Activated T-helper 2 cell treated with anti-CD3 and anti-CD28 coated beads, Interferon-gamma antibody, Interleukin-2, Interleukin-4, amounts not matched to agents 10 μg/mL and 5 μg/mL and 100 μg/mL, durations not matched to agents 14 hours and 24 hours and 36 hours (primary cell): ENCODE data around the gene UBAC2. TPM values are rescaled to one million over a fixed set of nuclear protein-coding genes. Genes with fewer than 3 reads are reported as not detected.

Experiments
- DNase-seq: peaks from one replicate; pipeline ENCODE4 v3.0.0; 2021; ENCODE audit warnings: low spot score
- H3K27ac Mint-ChIP-seq: one replicate; pipeline ENCODE4 v1.8.0; 2021; ENCODE audit warnings: mixed read lengths
- H3K27me3 Mint-ChIP-seq: one replicate; pipeline ENCODE4 v1.8.0; 2021; ENCODE audit warnings: low read depth, mixed read lengths
- H3K36me3 Mint-ChIP-seq: one replicate; pipeline ENCODE4 v1.8.0; 2021; ENCODE audit warnings: low read depth, mixed read lengths
- H3K4me1 Mint-ChIP-seq: one replicate; pipeline ENCODE4 v1.8.0; 2021; ENCODE audit warnings: low read depth, mixed read lengths
- H3K4me3 Mint-ChIP-seq: one replicate; pipeline ENCODE4 v1.8.0; 2021; ENCODE audit warnings: low read depth, mild to moderate bottlenecking, moderate library complexity, mixed read lengths
- H3K9me3 Mint-ChIP-seq: one replicate; pipeline ENCODE4 v1.8.0; 2021; ENCODE audit warnings: mixed read lengths
- intact Hi-C: fragments of 100-400 bp; cut with micrococcal nuclease; formaldehyde crosslinking; loops from one replicate; pipeline ENCODE4 v1.15.1; 2023
- total RNA-seq: library from RNA; stranded (reverse); gene quantifications from 2 replicates; pipeline ENCODE4 v1.2.3, GENCODE V29; 2022

UBAC2 gene
- total RNA-seq, 1 donor from 2014 or later, result 55.1 TPM

DNA sequence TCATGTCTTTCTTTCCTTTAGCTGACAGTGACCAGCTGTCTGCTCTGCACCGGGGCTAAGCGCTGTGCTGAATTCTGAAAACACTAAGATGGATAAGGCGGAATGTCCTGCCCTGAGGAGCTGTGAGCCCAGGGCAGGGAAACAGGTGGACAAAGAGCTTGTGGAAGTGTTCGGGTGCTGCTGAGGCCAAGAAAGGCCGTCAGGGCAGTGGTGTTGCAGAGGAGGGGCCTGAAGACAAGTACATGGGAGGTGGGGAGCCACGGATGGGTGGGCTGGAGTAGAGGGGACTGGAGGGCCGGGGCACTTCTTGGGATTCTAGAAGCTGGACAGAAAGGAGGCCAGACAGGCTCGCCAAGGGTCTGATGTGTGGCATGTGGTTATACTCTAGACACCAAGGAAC is 172.8 kb downstream of the UBAC2 start:
- intact Hi-C loops, result no loop called here
- Mint-ChIP-seq H3K4me1 (peaks cover 67% of the 10 kb centered on the region), H3K27ac (no peak overlapping the region), H3K4me3 (no peak overlapping the region), H3K9me3 (no peaks in the 10 kb centered on the region), H3K27me3 (no peaks in the 10 kb centered on the region), H3K36me3 (peaks cover 76% of the 10 kb centered on the region)
- DNase-seq, result no peak

DNA sequence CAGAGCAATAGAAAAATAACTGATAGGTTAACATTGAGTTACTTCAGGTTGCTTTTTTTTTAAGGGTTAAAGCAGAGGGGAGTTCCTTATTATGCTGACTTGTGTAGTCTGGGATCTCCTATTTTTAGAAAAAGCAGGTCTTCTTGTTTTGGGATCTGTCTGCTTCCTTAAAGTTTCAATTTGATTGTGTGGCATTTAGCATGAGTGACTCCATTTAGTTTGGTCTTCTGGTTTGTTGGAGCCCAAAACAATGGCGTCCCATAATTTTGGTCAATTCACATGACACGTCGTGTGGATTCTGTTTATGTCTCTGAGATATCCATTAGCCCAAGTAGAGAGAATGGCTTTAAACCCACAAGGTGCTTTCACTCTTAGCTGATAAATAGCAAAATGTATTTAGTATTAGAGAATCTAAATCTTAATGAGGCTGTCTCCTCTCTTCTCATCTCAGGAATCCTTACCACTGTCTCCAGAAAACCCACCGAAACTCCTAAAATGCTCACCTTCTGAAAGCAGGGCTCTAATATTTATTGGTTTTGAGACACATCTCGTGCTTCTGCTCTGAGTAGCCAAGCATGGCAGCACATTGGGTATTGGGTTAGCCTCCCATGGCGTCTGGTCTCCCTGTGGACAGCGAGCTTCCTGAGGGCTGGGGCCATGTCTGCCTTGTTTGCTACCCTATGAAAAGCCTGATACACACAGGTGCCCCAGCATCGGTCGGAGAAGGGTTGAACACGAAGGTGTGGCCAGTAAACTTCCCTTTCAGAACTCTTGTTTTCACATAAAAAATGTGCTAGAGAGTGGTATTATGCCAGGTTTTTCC is 173.7 kb downstream of the UBAC2 start:
- H3K27me3 Mint-ChIP-seq, result no peaks in the 10 kb centered on the region
- H3K4me3 Mint-ChIP-seq, result no peak overlapping the region
- DNase-seq, result no peak
- peaks cover 67% of the 10 kb centered on the region for H3K4me1 Mint-ChIP-seq
- intact Hi-C loops, result no loop called here
- no peak overlapping the region for H3K27ac Mint-ChIP-seq
- no peaks in the 10 kb centered on the region for H3K9me3 Mint-ChIP-seq
- H3K36me3 Mint-ChIP-seq, result peaks cover 79% of the 10 kb centered on the region

DNA sequence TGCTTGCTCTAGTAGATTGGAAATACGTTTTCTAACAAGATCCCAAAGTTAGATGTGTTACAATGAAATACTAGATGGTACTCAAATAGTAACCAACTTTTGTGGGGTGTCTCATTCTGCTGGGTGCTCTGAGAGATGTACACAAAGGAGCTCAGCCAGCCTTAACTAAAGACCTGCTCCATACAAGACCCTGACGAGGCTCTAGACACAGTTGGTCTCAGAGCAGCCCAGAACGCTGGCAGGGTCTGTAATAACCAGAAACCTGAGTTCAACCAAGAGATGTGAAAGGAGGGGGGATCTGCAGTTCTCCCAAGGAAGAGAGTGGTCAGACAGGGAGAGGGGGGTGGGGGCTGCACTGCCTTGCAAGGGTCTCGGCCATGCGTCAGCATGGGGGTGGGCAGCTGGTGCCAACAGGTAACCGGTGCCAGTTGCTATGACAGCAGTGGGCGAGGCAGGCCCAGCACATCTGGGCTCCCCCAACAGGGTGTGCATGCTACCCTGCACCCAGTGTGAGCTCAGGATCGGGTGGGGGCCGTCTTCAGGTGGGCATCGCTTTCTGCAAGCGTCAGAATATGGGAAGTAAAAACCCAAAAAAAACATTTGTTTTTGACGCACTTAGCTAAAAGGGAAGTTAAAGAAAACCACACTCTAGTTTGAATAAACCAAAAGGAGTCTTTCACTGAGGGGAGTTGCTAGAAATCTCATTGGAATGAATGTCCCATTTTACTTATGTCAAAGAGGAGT is 174.5 kb downstream of the UBAC2 start:
- H3K4me1 Mint-ChIP-seq, result peaks cover 71% of the 10 kb centered on the region
- peaks cover 79% of the 10 kb centered on the region for H3K36me3 Mint-ChIP-seq
- no peak for DNase-seq
- peak overlapping the region; percentile 41 for H3K27ac Mint-ChIP-seq
- intact Hi-C loops, result no loop called here
- H3K9me3 Mint-ChIP-seq, result no peaks in the 10 kb centered on the region
- H3K4me3 Mint-ChIP-seq, result no peak overlapping the region
- no peaks in the 10 kb centered on the region for H3K27me3 Mint-ChIP-seq

DNA sequence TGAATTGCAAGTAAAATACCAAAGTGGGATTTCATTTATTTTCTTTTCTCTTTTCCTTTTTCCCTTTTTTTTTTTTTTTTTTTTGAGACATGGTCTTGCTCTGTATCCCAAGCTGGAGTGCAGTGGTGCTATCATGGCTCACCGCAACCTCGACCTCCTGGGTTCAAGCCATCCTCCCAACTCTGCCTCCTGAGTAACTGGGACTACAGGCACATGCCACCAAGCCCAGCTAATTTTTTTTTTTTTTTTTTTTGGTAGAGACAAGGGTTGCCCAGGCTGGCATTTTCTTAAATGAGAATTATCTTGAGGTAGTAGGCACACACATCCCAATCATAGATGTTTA is 175.1 kb downstream of the UBAC2 start:
- no peak overlapping the region for H3K4me3 Mint-ChIP-seq
- peaks cover 75% of the 10 kb centered on the region for H3K36me3 Mint-ChIP-seq
- DNase-seq, result no peak
- H3K27me3 Mint-ChIP-seq, result no peaks in the 10 kb centered on the region
- no peaks in the 10 kb centered on the region for H3K9me3 Mint-ChIP-seq
- H3K27ac Mint-ChIP-seq, result no peak overlapping the region
- peaks cover 71% of the 10 kb centered on the region for H3K4me1 Mint-ChIP-seq
- intact Hi-C loops, result no loop called here

DNA sequence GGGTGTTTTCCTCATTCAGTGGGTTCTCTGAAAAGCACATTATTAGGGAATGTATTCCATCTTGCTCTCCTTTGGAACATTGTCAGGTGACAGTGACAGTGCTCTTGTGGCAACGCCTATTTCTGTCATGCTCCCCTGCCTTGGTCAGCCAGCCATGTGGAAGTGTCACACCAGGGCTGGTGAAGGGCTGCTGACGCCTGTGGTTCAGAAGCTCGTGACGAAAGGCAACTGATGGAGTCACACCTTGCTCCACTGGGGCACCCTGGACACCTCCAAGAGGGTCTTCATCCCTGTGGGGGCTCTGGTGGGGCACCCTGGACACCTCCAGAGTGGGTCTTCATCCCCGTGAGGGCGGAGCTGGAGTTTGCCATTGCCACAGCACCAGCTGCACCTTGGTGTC is 175.5 kb downstream of the UBAC2 start:
- Mint-ChIP-seq H3K9me3 (no peaks in the 10 kb centered on the region), H3K4me1 (peaks cover 71% of the 10 kb centered on the region), H3K4me3 (no peak overlapping the region), H3K36me3 (peaks cover 71% of the 10 kb centered on the region), H3K27ac (peak overlapping the region; percentile 36), H3K27me3 (no peaks in the 10 kb centered on the region)
- intact Hi-C loops, result no loop called here
- no peak for DNase-seq

DNA sequence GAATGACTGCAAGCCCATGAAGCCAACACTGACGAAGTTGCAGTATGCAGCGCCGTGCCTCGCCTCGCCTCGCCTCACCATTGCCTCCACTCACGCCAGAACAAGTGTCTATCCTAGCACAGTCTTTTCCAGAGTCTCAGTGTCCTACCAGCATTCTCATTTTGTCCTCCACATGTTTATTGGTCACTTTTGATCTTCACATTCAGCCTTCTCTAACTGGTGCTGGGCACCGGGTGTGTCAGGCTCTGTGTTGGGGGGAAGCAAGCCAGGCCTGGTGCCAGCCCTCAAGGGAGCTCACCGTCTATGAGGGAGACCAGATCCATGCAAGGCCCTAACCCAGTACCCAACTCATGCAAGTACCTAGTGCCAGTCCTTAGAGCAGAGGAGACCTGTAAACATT is 176.3 kb downstream of the UBAC2 start:
- Mint-ChIP-seq H3K36me3 (peaks cover 68% of the 10 kb centered on the region), H3K9me3 (no peaks in the 10 kb centered on the region), H3K4me3 (no peak overlapping the region), H3K27ac (peak overlapping the region; percentile 6), H3K27me3 (no peaks in the 10 kb centered on the region), H3K4me1 (peaks cover 74% of the 10 kb centered on the region)
- intact Hi-C loops, result no loop called here
- no peak for DNase-seq

DNA sequence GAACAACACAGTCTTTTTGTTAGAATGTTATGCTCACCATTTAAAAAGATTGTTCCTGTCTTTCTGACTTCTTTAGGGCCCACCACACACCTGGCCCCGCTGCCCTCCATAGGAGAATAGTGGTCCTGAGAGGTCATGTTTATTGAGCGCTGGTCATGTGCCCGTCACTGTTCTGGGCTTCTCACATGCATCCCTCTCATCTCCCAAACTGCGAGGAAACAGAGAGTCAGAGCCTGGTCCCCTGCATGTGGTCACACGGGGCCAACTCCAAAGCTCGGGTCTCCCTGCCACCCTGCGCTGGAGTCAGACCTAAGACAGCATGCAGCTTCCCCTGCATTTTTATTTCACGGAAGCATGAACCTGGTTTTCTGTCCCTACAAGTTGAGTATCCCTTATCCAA is 177.0 kb downstream of the UBAC2 start:
- DNase-seq, result no peak
- Mint-ChIP-seq H3K27ac (no peak overlapping the region), H3K4me1 (peaks cover 74% of the 10 kb centered on the region), H3K4me3 (no peak overlapping the region), H3K36me3 (peaks cover 61% of the 10 kb centered on the region), H3K9me3 (no peaks in the 10 kb centered on the region), H3K27me3 (no peaks in the 10 kb centered on the region)
- intact Hi-C loops, result no loop called here

DNA sequence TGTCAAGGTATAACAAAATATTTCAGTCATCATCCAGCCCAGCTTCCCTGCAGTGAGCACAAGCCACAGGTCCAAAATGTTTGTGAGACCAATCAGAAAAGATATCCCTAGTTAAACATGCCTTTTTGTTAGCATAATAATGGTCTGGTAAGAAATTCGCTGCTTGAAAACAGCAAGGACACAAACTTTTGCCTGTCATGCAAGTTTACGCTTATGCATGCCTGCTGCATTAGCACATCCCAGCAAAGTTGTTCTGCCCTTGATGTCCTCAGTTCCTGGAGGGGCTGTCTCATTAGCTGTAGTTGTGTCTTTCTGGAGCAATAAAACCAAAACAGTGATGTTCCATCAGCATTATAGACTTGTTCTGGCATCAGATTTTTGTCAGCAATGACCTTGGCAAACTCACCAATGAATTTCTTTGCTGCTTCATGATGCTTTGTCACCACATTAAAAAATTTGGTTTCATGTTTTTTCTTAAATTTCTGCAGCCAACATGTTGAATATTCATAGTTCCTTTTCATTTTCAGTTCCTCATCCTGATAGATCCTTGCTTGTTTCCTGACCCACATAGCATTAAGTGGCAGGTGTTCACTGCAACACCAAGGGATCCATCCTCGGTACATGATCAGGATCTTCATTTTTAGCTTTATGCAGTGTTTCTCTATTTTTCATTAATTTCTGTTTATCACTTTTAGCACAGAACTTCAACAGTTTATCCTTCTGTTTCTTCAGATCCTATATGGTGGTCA is 178.5 kb downstream of the UBAC2 start:
- H3K27me3 Mint-ChIP-seq, result no peaks in the 10 kb centered on the region
- intact Hi-C loops, result no loop called here
- H3K4me1 Mint-ChIP-seq, result peaks cover 80% of the 10 kb centered on the region
- H3K4me3 Mint-ChIP-seq, result no peak overlapping the region
- peaks cover 53% of the 10 kb centered on the region for H3K36me3 Mint-ChIP-seq
- no peak overlapping the region for H3K27ac Mint-ChIP-seq
- H3K9me3 Mint-ChIP-seq, result no peaks in the 10 kb centered on the region
- no peak for DNase-seq

DNA sequence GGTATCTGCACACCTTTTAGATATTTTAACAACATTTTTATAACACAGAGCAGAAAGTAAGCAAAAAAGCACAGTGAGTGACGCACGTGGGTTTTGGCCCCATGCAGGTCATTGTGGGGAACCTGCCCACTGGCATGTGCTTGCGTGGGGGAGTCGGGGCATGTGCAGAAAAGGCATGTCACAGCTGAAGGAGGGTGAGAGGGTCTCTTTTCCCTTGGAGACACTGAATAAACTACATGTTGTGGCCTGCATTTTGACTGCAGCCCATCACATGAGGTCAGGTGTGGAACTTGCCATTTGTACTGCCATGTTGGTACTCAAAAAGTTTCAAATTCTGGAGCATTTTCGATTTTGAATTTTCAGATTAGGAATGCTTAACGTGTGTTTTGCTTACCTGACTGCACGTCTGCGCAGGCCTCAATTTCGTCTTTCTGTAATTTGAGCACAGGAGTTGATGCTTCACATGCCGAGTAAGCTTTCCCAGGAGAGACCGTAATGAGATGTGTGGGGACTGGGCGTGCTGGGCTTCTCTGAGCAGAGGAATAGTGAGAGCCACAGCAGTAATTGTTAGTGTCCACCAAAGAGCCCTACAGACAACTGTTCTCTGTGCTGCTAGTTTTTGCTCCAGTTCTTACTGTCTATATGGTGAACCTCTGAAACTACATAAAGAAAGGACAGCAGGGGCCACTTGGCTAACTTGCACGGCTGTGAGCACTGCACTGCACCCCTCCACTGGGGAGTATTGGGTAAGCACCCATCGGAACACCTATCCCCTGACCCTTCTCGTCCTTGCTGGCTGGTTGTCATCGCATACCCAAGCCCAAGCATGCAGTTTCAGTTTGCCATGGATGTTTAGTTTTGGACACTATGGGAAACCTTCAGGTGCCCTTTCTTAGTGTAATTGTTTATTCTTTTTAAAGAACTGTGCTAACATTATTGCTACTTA is 179.5 kb downstream of the UBAC2 start:
- H3K36me3 Mint-ChIP-seq, result peaks cover 44% of the 10 kb centered on the region
- H3K27me3 Mint-ChIP-seq, result no peaks in the 10 kb centered on the region
- no peak for DNase-seq
- H3K9me3 Mint-ChIP-seq, result no peaks in the 10 kb centered on the region
- no peak overlapping the region for H3K4me3 Mint-ChIP-seq
- peaks cover 81% of the 10 kb centered on the region for H3K4me1 Mint-ChIP-seq
- intact Hi-C loops, result loop anchor here (2.0 to 5.0 kb wide), 3 partner anchors 37 to 353 kb away; no protein-coding TSS in a partner anchor
- peak overlapping the region; percentile 82 for H3K27ac Mint-ChIP-seq

DNA sequence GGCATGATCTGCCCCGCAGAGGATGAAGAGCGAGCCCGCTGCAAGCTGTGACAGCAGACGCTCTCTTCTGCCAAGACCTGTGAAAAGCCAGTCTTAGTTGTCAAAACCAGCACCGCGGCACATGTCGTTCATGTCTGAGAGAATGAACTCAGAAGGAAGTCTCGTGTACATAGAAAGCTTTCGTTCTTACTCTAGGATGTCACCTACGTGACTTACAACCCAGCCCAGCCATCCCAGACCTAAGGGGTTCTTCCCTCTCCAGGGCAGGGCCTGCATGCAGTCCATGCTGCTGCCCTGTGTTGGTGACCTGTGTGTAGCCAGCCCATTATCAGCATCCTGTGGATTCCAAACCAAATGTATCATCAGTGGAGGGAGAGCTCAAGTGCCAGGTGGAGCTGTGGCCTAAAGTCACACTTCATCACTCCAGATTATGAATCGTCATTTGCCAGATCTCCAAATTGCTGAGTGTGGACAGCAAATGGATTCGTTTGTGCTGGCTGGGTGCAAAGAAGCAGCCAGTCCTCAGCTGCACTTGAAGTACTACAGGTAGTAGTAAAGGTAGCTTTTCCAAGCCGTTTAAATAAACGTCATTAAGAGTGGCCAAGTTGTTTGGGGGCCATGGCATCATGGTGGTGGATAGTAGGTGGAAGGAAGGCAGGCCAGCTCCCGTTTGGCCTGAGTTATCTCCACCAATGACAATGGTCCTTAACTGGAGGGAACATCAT is 180.4 kb downstream of the UBAC2 start:
- intact Hi-C loops, result loop anchor here (1.0 to 5.0 kb wide), 7 partner anchors 10 to 354 kb away; no protein-coding TSS in a partner anchor
- Mint-ChIP-seq H3K4me3 (peak overlapping the region; percentile 27), H3K9me3 (no peaks in the 10 kb centered on the region), H3K4me1 (peaks cover 80% of the 10 kb centered on the region), H3K27ac (peak overlapping the region; percentile 82), H3K36me3 (peaks cover 49% of the 10 kb centered on the region), H3K27me3 (no peaks in the 10 kb centered on the region)
- DNase-seq, result peak; percentile 62

DNA sequence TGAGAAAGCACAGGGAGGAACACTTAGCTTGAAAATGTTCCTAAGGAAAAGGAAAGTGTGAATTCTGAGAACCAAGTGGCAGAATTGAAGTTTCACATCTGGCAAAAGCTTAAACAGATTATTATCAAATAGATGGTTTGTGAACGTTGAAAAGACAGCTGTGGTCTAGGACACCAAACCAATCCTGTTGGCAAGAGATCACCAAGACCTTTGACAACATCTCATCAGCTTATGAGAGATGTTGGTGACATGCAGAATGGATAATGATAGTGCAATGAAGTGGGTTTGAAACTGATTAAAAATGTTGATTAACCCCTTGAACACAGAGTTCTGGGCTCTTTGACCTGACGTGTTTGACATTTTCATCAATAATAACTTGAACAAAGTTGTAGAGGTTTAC is 181.1 kb downstream of the UBAC2 start:
- peaks cover 49% of the 10 kb centered on the region for H3K36me3 Mint-ChIP-seq
- H3K4me3 Mint-ChIP-seq, result peak overlapping the region; percentile 15
- H3K9me3 Mint-ChIP-seq, result no peaks in the 10 kb centered on the region
- intact Hi-C loops, result loop anchor here (1.0 to 5.0 kb wide), 9 partner anchors 10 to 354 kb away; partner anchors contain the start of gene GPR183
- peaks cover 77% of the 10 kb centered on the region for H3K4me1 Mint-ChIP-seq
- DNase-seq, result no peak
- peak overlapping the region; percentile 82 for H3K27ac Mint-ChIP-seq
- no peaks in the 10 kb centered on the region for H3K27me3 Mint-ChIP-seq
